HepG2 (cell line): ENCODE data around the gene GRIA3. TPM values are rescaled to one million over a fixed set of nuclear protein-coding genes. Genes with fewer than 3 reads are reported as not detected.

ENCODE experiments used
- ATAC-seq: fragments of 200-7000 bp; cut with Tn5 transposase; 3 replicates; pipeline ENCODE4 v1.9.1; 2020; ENCODE audit warnings: mild to moderate bottlenecking, moderate library complexity
- BruUV-seq: library from RNA; stranded (reverse); fragments of 400-500 nt; replicated peaks from 2 replicates; lab custom pipeline; 2021; lab: Mats Ljungman, UMichigan
- CTCF ChIA-PET: fragments of 300-600 bp; formaldehyde crosslinking; extraction: SDS; loops from one replicate; lab custom pipeline; 2021; ENCODE audit warnings: low total read pairs, inconsistent platforms, low intra/inter-chr PET ratio; lab: Yijun Ruan, JAX
- POLR2A ChIA-PET: fragments of 350-600 bp; sonication (Branson Sonifier 250); formaldehyde crosslinking; loops from one replicate; lab custom pipeline; 2020; ENCODE audit warnings: antibody characterized with exemption, inconsistent platforms; lab: Yijun Ruan, JAX
- DNase-seq: peaks from one replicate; pipeline ENCODE4 v3.0.0-alpha.2; 2015; ENCODE audit warnings: low spot score
- FAIRE-seq: peaks from 3 replicates; lab custom pipeline; 2011; peaks lifted over from hg19 to GRCh38; lab: Jason Lieb, UNC
- H2AFZ ChIP-seq: one replicate; pipeline ENCODE4 v1.6.1; 2011; ENCODE audit warnings: low read length, inconsistent platforms
- H3K27ac ChIP-seq: fragments of 300-600 bp; 3 replicates; pipeline ENCODE4 v1.8.0; 2011; ENCODE audit warnings: mixed run types, mild to moderate bottlenecking, mixed read lengths, low read length, inconsistent platforms; ENCODE audit not compliant: insufficient read depth; ENCODE audit errors: extremely low read length
- H3K27me3 ChIP-seq, 2 experiments: fragments of 200-600 bp in 1 of 2; 2 replicates in 1 of 2; 3 replicates in 1 of 2; pipeline versions ENCODE4 v1.6.0 to v1.8.0; 2011; ENCODE audit warnings: low read length in 2 of 2, mild to moderate bottlenecking in 2 of 2, moderate library complexity in 2 of 2, inconsistent platforms in 1 of 2; ENCODE audit not compliant: insufficient read depth in 2 of 2, control insufficient read depth in 1 of 2
- H3K36me3 ChIP-seq, 2 experiments: fragments of 200-600 bp in 1 of 2; replicated peaks in 1 of 2; 2 replicates in 1 of 2; 3 replicates in 1 of 2; pipeline versions ENCODE4 v1.5.1 to v1.8.0; 2011; ENCODE audit warnings: low read length in 2 of 2, inconsistent platforms in 1 of 2; ENCODE audit not compliant: insufficient read depth in 2 of 2, control insufficient read depth in 1 of 2
- H3K4me1 ChIP-seq: 2 replicates; pipeline ENCODE4 v1.5.1; 2012; ENCODE audit warnings: low read length, inconsistent platforms; ENCODE audit not compliant: insufficient read depth
- H3K4me2 ChIP-seq: 2 replicates; pipeline ENCODE4 v1.6.0; 2011; ENCODE audit warnings: low read depth, low read length, inconsistent platforms
- H3K4me3 ChIP-seq, 3 experiments: fragments of 200-600 bp in 1 of 3; sonication (generic), shearing (Covaris generic) in 1 of 3; replicated peaks in 1 of 3; 2 replicates each; pipeline ENCODE4 v1.5.1; 2011 to 2016; ENCODE audit warnings: low read length in 3 of 3, inconsistent platforms in 2 of 3, low read depth in 2 of 3, mild to moderate bottlenecking in 2 of 3, control low read depth in 1 of 3, mixed read lengths in 1 of 3; ENCODE audit not compliant: insufficient read depth in 1 of 3
- H3K79me2 ChIP-seq: one replicate; pipeline ENCODE4 v1.6.1; 2011; ENCODE audit warnings: low read length, inconsistent platforms; ENCODE audit not compliant: insufficient read depth
- H3K9ac ChIP-seq: 2 replicates; pipeline ENCODE4 v1.6.0; 2011; ENCODE audit warnings: mild to moderate bottlenecking, low read depth, low read length, inconsistent platforms; ENCODE audit not compliant: insufficient read depth
- H3K9me3 ChIP-seq: 2 replicates; pipeline ENCODE4 v1.5.1; 2012; ENCODE audit warnings: mild to moderate bottlenecking, low read length
- H4K20me1 ChIP-seq: 2 replicates; pipeline ENCODE4 v1.6.0; 2011; ENCODE audit warnings: inconsistent platforms, mild to moderate bottlenecking, low read length, moderate library complexity; ENCODE audit not compliant: insufficient read depth
- ATF4 ChIP-seq, 2 experiments: fragments of 450-650 bp in 1 of 2; sonication (generic) in 1 of 2; formaldehyde crosslinking; IDR thresholded peaks; 2 replicates each; pipeline versions ENCODE4 v1.5.0 to v1.8.0; 2020 to 2022; ENCODE audit warnings: mild to moderate bottlenecking in 1 of 2, missing genetic modification reagents in 1 of 2
- FOXJ3 ChIP-seq: sonication (generic); formaldehyde crosslinking; IDR thresholded peaks from 2 replicates; pipeline ENCODE4 v1.4.0; 2020; ENCODE audit warnings: missing genetic modification reagents, mild to moderate bottlenecking, borderline replicate concordance
- GMEB2 ChIP-seq: IDR thresholded peaks from 2 replicates; pipeline ENCODE4 v1.6.1; 2016; ENCODE audit warnings: missing biosample characterization, missing genetic modification reagents, low read depth
- MEF2D ChIP-seq: sonication (generic); formaldehyde crosslinking; IDR thresholded peaks from 2 replicates; pipeline ENCODE4 v1.5.1; 2020; ENCODE audit warnings: mild to moderate bottlenecking, missing genetic modification reagents
- MTF1 ChIP-seq: sonication (generic); formaldehyde crosslinking; IDR thresholded peaks from 2 replicates; pipeline ENCODE4 v1.5.0; 2020; ENCODE audit warnings: missing genetic modification reagents
- PLSCR1 ChIP-seq: sonication (generic); formaldehyde crosslinking; IDR thresholded peaks from 2 replicates; pipeline ENCODE4 v1.5.0; 2020; ENCODE audit warnings: missing genetic modification reagents, mild to moderate bottlenecking, borderline replicate concordance
- PRDM10 ChIP-seq: sonication (generic); formaldehyde crosslinking; IDR thresholded peaks from 2 replicates; pipeline ENCODE4 v1.4.0; 2020; ENCODE audit warnings: low read depth, missing genetic modification reagents
- SALL2 ChIP-seq: sonication (generic); formaldehyde crosslinking; IDR thresholded peaks from 2 replicates; pipeline ENCODE4 v1.8.1; 2023; ENCODE audit warnings: mild to moderate bottlenecking, missing genetic modification reagents, inconsistent platforms
- SP5 ChIP-seq: IDR thresholded peaks from 2 replicates; pipeline ENCODE4 v1.6.1; 2016; ENCODE audit warnings: low read depth, borderline replicate concordance
- ZBTB38 ChIP-seq: sonication (generic); formaldehyde crosslinking; IDR thresholded peaks from 2 replicates; pipeline ENCODE4 v1.5.1; 2020; ENCODE audit warnings: mild to moderate bottlenecking, missing genetic modification reagents
- ZFP41 ChIP-seq: sonication (generic); formaldehyde crosslinking; IDR thresholded peaks from 2 replicates; pipeline ENCODE4 v1.4.0; 2020; ENCODE audit warnings: mild to moderate bottlenecking, missing genetic modification reagents, borderline replicate concordance
- ZNF274 ChIP-seq: sonication (generic); formaldehyde crosslinking; IDR thresholded peaks from 2 replicates; pipeline ENCODE4 v1.5.1; 2020; ENCODE audit warnings: mild to moderate bottlenecking, missing genetic modification reagents
- ZNF296 ChIP-seq: sonication (generic); formaldehyde crosslinking; conservative IDR thresholded peaks from 2 replicates; pipeline ENCODE4 v1.5.0; 2020; ENCODE audit warnings: mild to moderate bottlenecking, missing genetic modification reagents
- ZNF720 ChIP-seq: sonication (generic); formaldehyde crosslinking; IDR thresholded peaks from 2 replicates; pipeline ENCODE4 v1.4.0; 2020; ENCODE audit warnings: missing genetic modification reagents
- ZNF816 ChIP-seq: sonication (generic); formaldehyde crosslinking; IDR thresholded peaks from 2 replicates; pipeline ENCODE4 v1.8.0; 2022; ENCODE audit warnings: missing genetic modification reagents, mild to moderate bottlenecking, borderline replicate concordance
- ZNF850 ChIP-seq: sonication (generic); formaldehyde crosslinking; conservative IDR thresholded peaks from 2 replicates; pipeline ENCODE4 v1.9.0; 2021; ENCODE audit warnings: mild to moderate bottlenecking, missing genetic modification reagents
- WGBS: methylation state at CpG from one replicate; pipeline ENCODE4 v1.1.6; 2017; ENCODE audit warnings: low lambda C conversion rate; 5-methylcytosine and 5-hydroxymethylcytosine counted together
- in situ Hi-C: cut with HindIII; loops from 2 replicates; pipeline ENCODE4 v1.10.0; 2017; ENCODE audit warnings: low pct_unique_long_range_greater_than_20kb; ENCODE audit not compliant: extremely low pct_ligation_motif_present
- intact Hi-C: fragments of 100-400 bp; cut with micrococcal nuclease; formaldehyde crosslinking; loops from one replicate; pipeline ENCODE4 v1.10.0; 2022; ENCODE audit not compliant: unreplicated experiment
- polyA plus RNA-seq, 8 experiments: library from polyadenylated mRNA; depleted of rRNA in 3 of 8; stranded (reverse) in 7 of 8; unstranded in 1 of 8; fragments of >200 nt; fragmentation: Illumina TruSeq in 4 of 8; extraction: Trizol in 4 of 8; gene quantifications; 2 replicates each; pipeline versions ENCODE4 v1.2.1 to v1.2.3, GENCODE V29; 2011 to 2016; ENCODE audit warnings: low read depth in 4 of 8, missing spikeins in 1 of 8, mixed read lengths in 1 of 8; ENCODE audit not compliant: insufficient read depth in 1 of 8
- total RNA-seq, 5 experiments: library from RNA; depleted of rRNA; stranded (reverse); fragments of >200 nt; fragmentation: Illumina TruSeq; extraction: Trizol; gene quantifications; 2 replicates each; pipeline ENCODE4 v1.2.3, GENCODE V29; 2016; ENCODE audit warnings: low read depth in 1 of 5

Gene GRIA3
- total and polyA plus RNA-seq, 2 of the 13 experiments (the other 11 are each of a cell fraction or from before 2014, with no cell fraction given) = not detected

- TF ChIP-seq PLSCR1 (no peak), PRDM10 (CRISPR knock-in tag) (no peak)
- TF ChIP-seq, all 625 proteins: peak for 0
Measured at GRCh38 chrX:123157586-123157985, 26.5 kb upstream of the GRIA3 start (continued).

- Histone ChIP-seq H4K20me1 (no peaks in the 10 kb centered on the region), H3K9ac (no peak overlapping the region), H3K79me2 (no peaks in the 10 kb centered on the region), H2AFZ (no peak overlapping the region), H3K4me2 (no peak overlapping the region), H3K4me3 (no peak overlapping the region), H3K27ac (no peak overlapping the region), H3K27me3 (no peaks in the 10 kb centered on the region), H3K4me1 (no peaks in the 10 kb centered on the region), H3K36me3 (no peaks in the 10 kb centered on the region), H3K9me3 (no peaks in the 10 kb centered on the region)
- in situ Hi-C loops = no loop called here
- ATAC-seq (no peak), DNase-seq (no peak), FAIRE-seq (no peak)
- intact Hi-C loops = no loop called here
- ChIA-PET POLR2A (no interaction called here), CTCF (no interaction called here)
- WGBS = 33% methylated on average over 4 of the region's 4 CpGs
- BruUV-seq = no TSS peak
- TF ChIP-seq ZNF296 = no peak
- no peak for TF ChIP-seq ZNF816
- TF ChIP-seq ZNF850 = no peak
- TF ChIP-seq MEF2D (CRISPR knock-in tag) = no peak
- no peak for TF ChIP-seq SALL2 (CRISPR knock-in tag)
- no peak for TF ChIP-seq SP5
- no peak for TF ChIP-seq FOXJ3
- no peak for TF ChIP-seq ZNF274 (CRISPR knock-in tag)
- no peak for TF ChIP-seq ZBTB38 (CRISPR knock-in tag)
- TF ChIP-seq GMEB2 = no peak
- TF ChIP-seq ATF4 (CRISPR knock-in tag; IDR thresholded peaks at IDR 0.05) = no peak
- TF ChIP-seq ZNF720 (CRISPR knock-in tag) = no peak
- no peak for TF ChIP-seq ZFP41 (CRISPR knock-in tag)
- TF ChIP-seq MTF1 (CRISPR knock-in tag) = no peak
Measured at GRCh38 chrX:123159403-123159802, 24.7 kb upstream of the GRIA3 start.
